Glomerular visceral epithelial cell (primary cell): ENCODE data around the gene CHST12.

ENCODE experiments used
- DNase-seq: peaks from one replicate; pipeline ENCODE4 v3.0.0-alpha.2; 2016; ENCODE audit errors: extremely low spot score

The CHST12 gene

DNA sequence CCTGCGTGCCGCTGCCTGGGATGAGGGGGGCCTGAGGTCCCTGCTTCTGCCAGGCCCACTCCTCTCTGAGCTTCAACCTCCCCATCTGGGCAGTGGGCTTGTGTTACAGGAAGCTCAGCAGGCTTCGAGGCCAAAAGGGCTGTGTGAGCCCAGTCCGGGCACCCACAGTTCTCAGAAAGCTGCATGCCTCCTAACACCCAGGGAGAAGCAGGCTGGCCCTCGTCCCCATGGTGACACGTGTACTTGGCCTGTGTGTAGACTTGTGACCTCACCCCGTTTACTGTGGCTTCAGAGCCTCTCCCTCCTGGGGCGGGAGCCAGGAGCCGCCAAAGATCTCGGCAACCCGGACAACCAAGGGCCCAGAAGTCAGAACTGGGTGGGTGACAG, 75.0 kb downstream of the CHST12 start:
- peak; percentile 40 for DNase-seq

DNA sequence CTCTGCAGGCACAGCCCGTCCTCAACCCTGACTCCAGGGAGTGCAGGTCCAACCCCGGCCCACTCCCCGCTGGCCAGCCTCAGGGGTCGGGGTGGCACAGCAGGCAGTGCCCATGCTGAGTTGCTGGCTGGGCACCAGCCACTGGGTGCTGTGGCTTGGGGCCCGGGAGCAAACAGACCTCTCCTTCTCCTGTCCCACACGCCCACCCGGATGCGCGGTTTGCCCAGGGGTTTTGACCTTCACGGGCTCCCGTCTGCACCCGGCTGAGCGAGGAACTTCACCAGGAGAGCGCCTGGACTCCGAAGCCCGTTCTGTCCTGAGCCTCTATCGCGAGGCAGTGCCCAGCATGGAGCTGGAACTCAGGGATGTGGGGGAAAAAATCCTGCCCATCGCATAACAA, 75.4 kb downstream of the CHST12 start:
- DNase-seq, result no peak

DNA sequence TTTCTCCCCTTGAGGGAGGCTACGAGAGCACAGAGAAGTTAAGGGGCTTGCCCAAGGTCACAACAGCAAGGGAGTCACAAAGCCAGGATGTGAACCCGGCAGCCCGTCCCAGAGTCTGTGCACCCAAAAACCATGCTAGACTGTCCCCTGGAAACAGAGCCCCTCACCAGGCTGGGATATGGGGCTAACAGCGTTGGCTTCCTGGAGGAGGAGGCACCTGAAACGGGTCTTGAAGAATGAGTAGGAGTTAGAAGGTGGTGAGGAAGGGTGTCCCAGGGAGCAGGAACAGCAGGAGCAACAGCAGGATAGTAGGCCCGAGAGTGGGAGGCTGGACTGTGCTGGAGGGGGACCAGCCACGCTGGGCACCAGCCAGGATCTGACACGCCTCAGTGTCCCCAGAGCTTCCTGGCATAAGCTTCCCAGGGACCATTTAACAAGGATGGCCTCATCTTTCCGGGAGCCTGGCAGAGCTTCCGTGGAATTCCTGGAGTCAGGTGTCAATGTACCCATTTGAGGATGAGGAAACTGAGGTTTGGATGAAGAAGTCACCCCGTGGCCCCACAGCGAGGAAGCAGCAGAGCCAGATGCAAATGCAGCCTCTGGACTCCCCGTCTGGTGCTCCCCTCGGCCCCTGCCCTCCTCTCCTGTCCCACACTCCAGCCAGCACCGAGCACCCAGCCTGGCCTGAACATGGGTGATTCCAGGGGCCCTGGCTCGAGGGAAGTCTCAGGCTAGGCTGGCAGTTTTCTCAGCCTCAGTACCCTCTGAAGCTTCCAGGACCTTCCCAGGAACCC, 76.1 kb downstream of the CHST12 start:
- DNase-seq, result no peak

DNA sequence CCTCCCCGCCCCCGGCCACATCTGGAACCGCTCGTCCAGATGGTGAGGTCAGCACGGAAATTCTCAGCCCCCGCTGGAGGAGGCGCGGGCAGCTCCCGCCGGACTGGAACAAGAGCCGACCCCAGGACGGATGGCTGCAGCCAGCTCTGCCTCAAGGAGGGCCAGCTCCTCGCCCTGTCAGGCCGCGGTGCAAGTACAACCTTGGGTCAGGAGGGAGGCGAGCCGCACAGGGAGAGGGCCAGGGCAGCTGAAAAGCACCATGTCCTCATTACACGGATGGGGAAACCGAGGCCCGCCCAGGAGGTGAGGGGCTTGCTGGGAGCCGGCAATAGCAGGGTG, 76.6 kb downstream of the CHST12 start:
- DNase-seq, result no peak

DNA sequence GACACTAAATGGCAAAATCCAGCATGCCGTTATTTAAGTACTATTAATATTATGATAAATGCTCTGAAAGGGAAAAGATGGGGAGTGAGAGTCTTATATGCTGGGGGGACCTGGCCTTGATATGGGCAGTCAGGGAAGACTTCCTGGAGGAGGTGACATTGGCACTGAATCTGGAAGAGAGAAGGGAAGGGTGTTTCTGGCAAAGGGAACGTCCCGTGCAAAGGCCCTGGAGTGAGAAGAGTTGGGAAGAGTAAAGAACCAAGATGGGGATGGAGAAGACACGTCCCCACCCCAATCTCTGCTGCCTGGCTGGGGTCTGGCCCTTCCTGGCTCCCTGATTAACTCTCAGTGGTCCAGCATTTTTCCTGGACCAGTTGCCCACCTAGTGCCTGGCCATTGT, 77.8 kb downstream of the CHST12 start:
- DNase-seq, result no peak

DNA sequence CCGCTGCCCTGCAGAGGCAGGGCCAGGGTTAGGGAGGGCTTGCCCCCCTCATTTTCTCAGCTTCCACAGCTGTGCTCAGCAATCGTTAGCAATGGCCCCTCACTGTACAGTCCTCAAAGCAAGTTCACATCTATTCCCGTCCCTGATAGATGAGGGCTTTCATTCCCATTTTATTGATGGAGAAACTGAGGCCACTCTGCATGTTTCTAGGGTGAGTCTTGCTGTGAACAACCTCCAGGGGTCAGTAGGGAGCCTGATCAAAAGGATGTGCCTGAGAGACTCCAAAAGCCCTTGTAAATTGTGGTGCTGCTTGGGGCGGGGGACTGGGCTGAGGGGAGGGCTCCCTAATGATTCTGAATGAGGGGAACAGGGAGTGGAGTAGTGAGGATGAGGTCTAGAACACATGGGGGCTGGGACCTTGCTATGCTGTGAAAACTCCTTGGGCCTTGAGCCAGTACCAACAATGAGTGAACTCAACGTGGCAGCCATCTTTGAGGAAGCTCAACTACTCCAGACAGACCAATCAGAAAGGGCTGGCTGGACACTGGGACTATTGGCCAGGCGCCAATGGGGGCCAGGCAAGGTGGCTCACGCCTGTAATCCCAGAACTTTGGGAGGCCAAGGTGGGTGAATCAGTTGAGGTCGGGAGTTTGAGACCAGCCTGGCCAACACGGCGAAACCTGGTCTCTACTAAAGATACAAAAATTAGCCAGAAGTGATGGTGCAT, 79.5 kb downstream of the CHST12 start:
- no peak for DNase-seq

DNA sequence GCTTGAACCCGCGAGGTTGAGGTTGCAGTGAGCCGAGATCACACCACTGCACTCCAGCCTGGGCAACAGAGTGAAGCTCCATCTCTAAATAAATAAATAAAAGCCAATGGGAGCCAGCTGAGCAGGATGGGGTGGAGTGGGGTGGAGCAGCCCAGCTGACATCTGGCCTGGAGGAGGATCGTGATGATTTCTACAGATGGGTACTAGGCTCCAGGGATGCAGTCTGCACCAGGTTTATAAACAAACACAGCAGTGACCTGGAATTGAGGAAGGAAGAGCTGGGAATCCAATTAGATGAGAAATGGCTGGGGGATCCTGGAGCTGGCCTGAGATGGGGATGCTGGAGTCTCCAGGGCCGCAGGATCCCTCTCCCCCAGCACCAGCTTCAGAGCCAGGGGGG, 80.1 kb downstream of the CHST12 start:
- no peak for DNase-seq

DNA sequence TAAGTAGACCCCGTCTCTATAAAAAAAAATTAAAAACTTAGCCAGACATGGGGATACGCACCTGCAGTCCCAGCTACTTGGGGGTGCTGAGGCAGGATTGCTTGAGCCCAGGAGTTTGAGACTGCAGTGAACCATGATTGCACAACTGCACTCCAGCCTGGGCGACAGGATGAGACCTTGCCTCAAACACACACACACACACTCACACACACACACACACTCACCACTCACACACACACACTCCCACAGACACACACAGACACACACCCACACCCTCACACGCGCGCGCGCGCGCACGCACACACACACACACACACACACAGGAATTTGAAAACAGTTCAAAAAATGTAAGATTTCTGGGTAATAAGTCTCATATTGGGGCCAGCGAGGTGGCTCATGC, 81.5 kb downstream of the CHST12 start:
- DNase-seq, result no peak

DNA sequence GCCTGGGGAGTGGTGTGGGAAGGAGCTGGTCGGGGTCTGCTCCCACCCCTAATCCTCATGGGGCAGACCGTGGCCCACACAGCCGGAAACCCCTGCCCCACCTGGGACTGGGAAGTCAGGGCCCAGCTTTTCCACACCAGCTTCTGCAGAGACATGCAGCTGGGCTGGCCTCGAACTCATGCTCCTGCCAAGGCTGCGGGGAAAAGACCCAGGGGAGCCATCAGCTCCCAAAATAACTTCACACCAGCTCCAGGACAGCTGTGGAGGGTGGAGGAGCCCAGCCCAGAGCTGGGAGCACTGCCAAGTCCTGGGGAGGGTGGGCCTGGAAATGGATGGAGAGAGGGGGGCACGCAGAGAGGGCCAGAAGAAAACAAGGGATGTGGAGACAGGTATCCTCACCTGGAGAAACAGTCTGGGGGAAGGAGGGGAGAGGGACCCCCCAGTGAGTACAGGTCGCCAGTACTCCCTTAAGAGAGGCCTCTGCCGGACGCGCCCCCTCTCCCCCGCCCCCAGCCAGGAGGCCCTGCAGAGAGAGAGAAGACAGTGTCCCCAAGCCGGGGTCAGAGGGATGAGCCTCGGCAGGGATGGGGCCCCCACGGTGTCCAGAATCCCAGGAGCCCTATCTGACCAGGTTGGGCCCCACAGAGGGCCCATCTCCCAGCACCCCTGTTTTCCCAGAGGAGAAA, 84.3 kb downstream of the CHST12 start:
- no peak for DNase-seq

DNA sequence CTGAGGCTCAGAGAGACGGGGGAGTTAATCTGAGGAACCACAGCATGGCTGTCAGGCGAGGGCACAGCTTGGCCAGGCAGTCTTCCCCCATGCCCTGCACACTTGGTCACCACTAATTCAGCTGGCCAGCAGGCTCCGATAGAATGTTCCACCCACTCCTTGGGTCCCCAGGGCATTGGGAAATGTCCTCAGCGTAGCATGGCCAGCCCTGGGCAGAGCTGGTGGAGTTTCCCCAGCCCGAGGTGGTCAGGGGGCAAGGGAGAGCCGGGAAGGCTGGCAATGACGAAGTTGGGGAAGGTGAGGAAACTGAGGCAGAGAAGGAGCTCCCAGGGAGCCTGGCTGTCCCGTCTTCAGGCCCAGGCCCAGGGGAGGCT, 84.8 kb downstream of the CHST12 start:
- no peak for DNase-seq

DNA sequence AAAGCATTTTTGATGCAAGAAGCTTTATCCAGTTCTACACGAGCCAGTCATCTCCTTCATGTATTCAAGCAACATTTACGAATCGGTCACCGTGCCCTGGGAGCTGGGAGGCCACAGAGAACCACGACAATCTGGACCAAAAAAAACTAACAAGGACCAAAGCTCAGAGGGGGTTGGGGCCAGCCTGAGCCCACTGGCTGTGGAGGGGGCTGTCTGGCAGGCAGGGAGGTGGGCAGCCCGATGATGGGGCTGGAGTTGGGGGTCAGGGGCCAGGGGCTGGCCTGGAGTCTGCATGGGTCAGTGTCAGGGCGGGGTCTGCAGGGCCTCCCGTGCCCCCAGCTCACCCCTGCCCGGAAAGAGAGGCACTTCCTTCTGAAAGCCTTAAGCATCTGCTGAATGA, 85.3 kb downstream of the CHST12 start:
- no peak for DNase-seq

DNA sequence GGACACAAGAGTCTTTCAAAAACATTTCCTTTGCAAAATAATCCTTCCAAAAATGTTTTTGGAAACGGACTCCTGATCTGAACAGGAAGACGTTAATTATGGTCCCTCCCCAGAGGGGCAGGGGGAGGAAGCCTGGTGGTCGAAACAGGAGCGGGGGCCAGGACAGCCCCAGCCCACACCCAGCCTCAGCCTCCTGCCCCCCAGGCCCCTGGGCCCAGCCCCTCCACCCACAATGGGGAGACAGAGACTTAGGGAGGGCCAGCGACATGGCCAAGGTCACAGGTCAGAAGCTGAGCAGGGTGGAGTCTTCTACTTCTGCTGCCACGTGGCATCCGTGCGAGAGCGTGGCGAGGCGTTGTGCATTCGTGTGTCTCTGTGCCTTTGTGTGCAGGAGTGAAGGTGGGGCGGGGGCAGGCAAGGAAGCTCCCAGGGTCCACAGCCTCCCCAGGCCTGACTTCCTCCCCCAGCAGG, 86.8 kb downstream of the CHST12 start:
- DNase-seq, result no peak

DNA sequence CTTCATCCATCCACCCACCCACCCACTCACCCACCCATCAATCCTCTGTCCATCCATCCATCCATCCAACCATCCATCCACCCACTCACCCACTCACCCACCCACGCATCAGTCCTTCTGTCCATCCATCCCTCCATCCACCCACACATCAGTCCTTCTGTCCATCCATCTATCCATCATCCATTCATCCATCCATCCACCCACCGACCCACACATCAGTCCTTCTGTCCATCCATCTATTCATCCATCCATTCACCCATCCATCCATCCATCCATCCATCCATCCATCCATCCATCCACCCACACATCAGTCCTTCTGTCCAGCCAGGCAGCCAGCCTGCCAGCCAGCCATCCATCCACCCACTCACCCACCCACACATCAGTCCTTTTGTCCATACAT, 88.6 kb downstream of the CHST12 start:
- DNase-seq, result no peak

DNA sequence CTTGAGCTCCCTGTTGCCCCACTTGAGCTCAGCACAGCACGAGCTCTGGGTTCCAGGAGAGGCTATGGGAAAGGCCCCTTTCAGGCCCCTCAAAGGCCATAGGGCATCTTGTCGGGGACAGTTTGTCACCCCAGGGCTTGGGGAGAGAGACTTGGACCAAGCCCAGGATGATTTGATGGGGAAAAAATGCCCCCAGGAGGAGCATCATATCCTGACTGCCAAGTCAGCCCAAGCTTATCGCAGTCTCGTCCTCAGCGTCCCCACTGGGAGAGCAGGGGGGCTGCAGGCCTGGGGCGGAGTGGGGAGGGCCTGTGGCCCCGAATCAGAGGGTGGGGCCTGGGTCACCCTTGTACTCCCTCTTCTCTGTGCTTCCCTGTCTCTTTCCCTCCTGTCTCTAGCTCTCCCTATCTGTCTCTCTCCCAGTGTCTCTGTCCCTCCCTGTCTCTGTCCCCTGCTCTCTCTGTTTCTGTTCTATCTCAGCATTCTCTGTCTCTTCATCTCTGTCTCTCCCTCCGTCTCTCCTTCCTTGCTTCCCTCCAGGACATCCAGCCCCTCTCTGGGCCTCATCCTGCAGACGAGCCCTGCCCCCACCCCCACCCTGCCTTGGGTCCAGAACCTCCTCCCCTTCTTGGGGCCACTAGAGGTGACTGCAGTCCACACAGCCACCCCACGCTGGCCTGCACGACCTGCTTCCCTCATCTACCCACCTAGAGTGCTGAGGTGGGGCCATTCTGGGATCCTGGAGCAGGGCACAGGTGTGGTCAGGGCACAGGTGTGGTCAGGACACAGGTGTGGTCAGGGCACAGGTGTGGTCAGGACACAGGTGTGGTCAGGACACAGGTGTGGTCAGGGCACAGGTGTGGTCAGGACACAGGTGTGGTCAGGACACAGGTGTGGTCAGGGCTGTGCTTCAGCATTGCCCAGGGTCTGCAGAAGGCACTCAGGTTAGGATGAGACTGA, 90.1 kb downstream of the CHST12 start:
- no peak for DNase-seq

DNA sequence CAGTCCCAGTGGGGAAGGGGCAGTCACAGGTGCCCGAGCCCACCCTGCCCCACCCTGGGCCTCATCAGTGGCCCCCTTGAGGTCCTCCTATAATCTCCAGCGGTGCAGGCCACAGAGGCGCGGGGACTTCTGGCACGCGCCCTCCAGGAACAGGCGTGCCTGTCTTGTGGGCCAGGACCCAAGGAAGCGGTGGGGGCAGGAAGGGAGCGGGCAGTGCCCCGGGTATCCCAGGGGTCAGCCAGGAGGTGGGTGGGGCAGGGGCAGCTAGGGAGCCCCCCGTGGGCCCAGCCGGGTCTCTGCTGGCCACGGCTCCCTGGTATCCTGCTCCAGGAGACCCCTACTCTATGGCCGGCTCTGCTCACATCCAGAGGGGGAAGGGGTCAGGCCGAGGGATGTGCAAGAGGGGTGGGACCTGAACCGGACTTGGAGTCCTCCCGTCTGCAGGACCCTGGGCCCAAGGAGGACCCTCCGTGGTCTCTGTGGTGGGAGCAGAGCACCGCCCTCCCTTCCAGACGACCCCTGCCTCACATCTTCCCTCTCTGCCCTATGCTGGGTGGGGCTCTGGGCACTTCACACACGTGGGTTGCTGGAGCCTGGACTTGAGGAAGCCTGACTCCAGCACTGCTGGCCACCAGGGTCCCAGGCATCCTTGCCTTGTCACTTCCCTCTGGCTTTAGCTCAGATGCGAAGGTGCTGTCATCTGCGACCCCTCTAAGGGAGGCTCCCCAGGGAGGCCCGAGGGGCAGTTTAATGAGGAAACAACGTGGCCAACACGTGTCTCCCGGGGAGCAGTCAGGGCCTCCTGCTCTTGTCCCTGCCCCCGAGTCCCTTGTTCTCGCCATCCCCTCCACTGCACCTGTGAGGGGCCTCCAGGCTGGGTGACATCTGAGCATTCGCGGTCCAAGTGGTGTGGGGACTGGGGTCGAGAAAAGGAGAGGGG, 91.0 kb downstream of the CHST12 start:
- no peak for DNase-seq

DNA sequence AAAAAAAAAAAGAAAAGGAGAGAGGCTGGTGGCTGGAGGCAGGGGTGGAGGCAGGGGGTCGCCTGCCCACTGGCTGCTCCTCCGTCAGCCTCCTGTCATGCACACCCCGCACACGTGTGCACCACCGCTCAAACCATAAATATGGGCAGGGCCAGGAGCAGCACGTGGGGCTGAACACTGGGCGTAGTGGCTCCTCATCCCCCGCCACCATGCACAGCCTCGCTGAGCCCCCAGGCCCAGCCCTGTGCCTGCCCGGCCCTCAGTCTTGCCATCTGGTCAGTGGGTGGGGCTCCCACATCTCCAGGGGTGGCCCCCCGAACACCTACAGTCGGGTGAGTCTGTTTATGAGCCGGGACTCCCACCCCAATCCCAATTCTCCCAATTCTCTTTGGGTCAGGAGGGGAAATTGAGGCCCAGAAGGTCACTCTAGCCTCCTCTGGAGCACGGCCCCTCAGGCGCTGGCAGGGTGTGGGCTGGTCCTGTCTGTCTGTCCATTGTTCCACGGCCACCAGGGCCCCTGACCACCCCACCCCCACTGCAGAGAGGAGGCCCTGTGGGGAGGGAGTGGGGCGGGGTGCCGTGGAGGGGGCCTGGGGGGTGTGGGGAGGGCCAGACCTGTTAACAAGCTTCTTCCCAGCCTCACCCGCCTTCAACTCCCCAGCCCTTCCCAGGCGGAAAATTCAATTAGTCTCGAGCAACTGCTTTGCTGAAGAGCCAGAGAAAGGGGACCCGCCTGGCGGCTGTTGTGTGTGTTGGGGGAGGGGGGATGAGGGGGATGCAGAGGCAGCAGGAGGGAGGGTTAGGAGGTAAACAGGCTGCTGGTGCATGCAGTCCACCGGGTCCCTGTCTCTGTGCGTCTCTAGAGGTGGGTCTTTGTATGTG, 92.2 kb downstream of the CHST12 start:
- DNase-seq, result no peak

DNA sequence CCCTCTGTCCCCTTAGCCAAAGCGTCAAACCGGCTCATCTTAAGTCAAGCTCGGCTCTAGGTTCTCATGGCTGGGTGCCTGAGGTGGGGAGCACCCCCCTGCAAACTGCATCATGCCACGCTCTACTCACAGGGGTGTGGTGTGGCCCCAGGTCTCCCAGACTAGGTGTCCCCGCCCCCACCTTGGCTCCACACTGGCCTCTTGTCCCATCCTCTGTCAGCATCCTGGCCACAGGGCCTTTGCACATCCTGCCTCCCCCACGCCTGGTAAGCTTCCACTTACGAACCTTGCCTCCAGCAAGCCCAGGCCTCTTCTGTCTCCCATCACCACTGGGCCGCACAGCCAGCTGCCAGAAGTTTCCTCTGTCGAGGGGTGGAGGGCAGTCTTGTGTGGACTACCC, 93.0 kb downstream of the CHST12 start:
- no peak for DNase-seq

DNA sequence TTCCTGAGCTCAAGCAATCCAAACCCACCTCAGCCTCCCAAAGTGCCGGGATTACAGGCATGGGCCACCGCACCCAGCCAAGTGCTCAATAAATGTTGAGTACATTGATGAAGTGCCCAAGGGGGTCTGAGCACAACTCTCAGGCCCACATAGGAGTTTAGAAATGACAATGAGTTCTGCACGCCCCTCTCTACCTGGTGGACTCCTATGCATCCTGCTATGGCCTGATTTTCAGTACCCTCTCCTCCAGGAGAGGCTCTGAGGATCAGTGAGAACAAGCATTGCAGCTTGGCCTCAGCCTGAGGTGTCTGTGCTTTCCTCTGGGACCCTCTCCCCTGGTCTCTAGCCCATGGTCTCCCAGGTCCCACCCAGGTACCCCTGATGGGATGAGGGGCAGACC, 93.7 kb downstream of the CHST12 start:
- no peak for DNase-seq

DNA sequence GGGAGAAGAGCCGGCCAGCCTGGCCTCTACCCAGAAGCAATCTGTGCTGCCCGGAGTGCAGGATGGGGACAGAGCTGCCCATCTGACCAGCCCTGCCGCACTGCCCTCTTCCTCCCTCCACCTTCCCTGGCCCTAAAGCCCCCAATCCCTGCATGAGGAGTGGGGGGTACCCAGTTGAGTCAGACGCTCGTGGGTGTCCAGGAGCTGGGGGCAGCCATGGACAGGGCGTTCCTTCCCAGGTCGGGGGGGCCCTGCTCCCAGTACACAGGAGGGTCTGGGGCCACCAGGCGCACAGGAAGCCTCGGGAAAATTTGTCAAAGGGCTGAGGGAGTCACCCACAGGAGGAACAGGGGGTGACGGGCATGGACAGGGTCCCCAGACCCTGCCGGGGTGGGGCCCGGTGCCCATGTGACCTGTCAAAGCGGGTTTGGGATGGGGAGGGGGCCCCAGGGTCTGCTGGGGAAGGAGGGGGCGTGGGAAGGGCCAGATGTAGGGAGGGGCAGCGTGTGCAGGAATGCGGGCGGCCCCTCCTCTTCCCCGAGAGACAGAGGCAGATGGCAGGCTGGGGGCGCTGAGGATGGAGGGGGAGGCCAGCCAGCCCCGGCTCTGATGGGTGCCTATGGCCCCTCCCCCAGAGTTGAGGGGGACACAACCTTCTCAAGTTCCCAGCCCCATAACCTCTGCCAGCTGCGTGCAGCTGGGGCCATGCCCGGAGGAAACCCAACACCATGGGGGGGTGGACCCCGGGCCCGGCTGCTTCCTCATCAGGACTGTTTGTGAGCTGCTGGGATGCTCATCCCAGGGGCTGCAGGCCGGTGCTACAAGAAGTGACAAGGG, 94.3 kb downstream of the CHST12 start:
- no peak for DNase-seq
